Heart left ventricle (tissue), 13 donors: ENCODE data around the gene ST3GAL5.

Source experiments
- CTCF ChIP-seq, 12 donors: fragments of 200-600 bp; sonication (generic) in 4 of 12; IDR thresholded peaks; one replicate each; pipeline versions ENCODE4 v1.5.0 to v1.8.0; 2018 to 2022; ENCODE audit warnings: antibody characterized with exemption in 12 of 12, mild to moderate bottlenecking in 5 of 12
- POLR2A ChIP-seq, 2 donors: fragments of 450-650 bp; IDR thresholded peaks; one replicate each; pipeline ENCODE4 v1.6.1; 2017; ENCODE audit warnings: antibody characterized with exemption in 2 of 2, mild to moderate bottlenecking in 2 of 2, moderate library complexity in 2 of 2
- donor health status: ischemic (EF 13 %, LVEDD 7.1; RV severe dilation, severe dysfunction).
- donor health status: DM: no; HTN: yes; CAD: no.
- donor health status: DM: no; HTN: no; CAD: no.
- donor health status: ischemic (EF 25% LVEDD 6.9; RV normal size, moderate dysfunction).
- donor health status: ischemic (EF 25% LVEDD 5.7; RV mildly dilated, moderate dysfunction).
- donor health status: ischemic (EF 35%, LVEDD 5.7; RV mildly dilated, moderate dysfunction).
- donor health status: nonischemic (EF 11% LVEDD 7.7; RV severe dilation, severe dysfunction).
- donor health status: DM: yes; HTN: yes; CAD: no.
- donor health status: PGD.
- donor health status: ischemic (EF 29% LVEDD 5.4; RV normal size, mild dysfunction).
- donor health status: nonischemic (EF 23%, LVEDD 6.1; RV moderate dilation, normal function).

GRCh38 chr2:85911097-85911496 lies 22.3 kb upstream of the ST3GAL5 start:
- TF ChIP-seq CTCF (IDR thresholded peaks at IDR 0.05) (no peak), POLR2A (IDR thresholded peaks at IDR 0.05) (no peak)
